Esophagus muscularis mucosa (tissue), 4 donors: Measurements from ENCODE around the gene IDH2. TPM values are rescaled to one million over a fixed set of nuclear protein-coding genes. Genes with fewer than 3 reads are reported as not detected.

ENCODE experiments used
- DNase-seq: peaks from one replicate; pipeline ENCODE4 v3.0.0-alpha.2; 2017; ENCODE audit errors: extremely low spot score
- H3K27ac ChIP-seq, 4 donors: fragments of 200-600 bp; sonication (generic); replicated peaks in 1 of 4; 1 replicate in 3 of 4; 2 replicates in 1 of 4; pipeline ENCODE4 v1.5.1; 2016 to 2019; ENCODE audit warnings: mild to moderate bottlenecking in 1 of 4
- H3K27me3 ChIP-seq, 4 donors: fragments of 200-600 bp; sonication (generic); one replicate each; pipeline versions ENCODE4 v1.5.1 to v1.6.0; 2016 to 2019
- H3K36me3 ChIP-seq, 4 donors: fragments of 200-600 bp; sonication (generic); one replicate each; pipeline ENCODE4 v1.5.1; 2016 to 2019
- H3K4me1 ChIP-seq, 4 donors: fragments of 200-600 bp; sonication (generic); one replicate each; pipeline ENCODE4 v1.5.1; 2016 to 2019
- H3K4me3 ChIP-seq, 4 donors: fragments of 200-600 bp; sonication (generic); 1 replicate in 2 of 4; 2 replicates in 2 of 4; pipeline ENCODE4 v1.5.1; 2016 to 2019; ENCODE audit warnings: mild to moderate bottlenecking in 4 of 4, moderate library complexity in 1 of 4
- H3K9me3 ChIP-seq, 4 donors: fragments of 200-600 bp; sonication (generic); 1 replicate in 3 of 4; 2 replicates in 1 of 4; pipeline ENCODE4 v1.5.1; 2016 to 2019
- EP300 ChIP-seq: sonication (generic); formaldehyde crosslinking; IDR thresholded peaks from one replicate; pipeline ENCODE4 v1.6.1; 2017; ENCODE audit warnings: antibody characterized with exemption
- POLR2A ChIP-seq: fragments of 450-650 bp; IDR thresholded peaks from one replicate; pipeline ENCODE4 v1.6.1; 2017; ENCODE audit warnings: antibody characterized with exemption, moderate library complexity, mild to moderate bottlenecking, low read depth
- POLR2AphosphoS5 ChIP-seq, 2 donors: sonication (generic); formaldehyde crosslinking; IDR thresholded peaks; one replicate each; pipeline ENCODE4 v1.6.1; 2017; ENCODE audit warnings: antibody characterized with exemption in 2 of 2
- WGBS: methylation state at CpG from one replicate; pipeline ENCODE4 v1.1.5; 2018; 5-methylcytosine and 5-hydroxymethylcytosine counted together
- intact Hi-C: fragments of 100-400 bp; cut with DNase I; formaldehyde crosslinking; loops from one replicate; pipeline ENCODE4 v1.15.1; 2023
- total RNA-seq, 4 donors: library from RNA; depleted of rRNA; stranded (reverse); fragments of >200 nt; gene quantifications; one replicate each; pipeline versions ENCODE4 v1.1.0 to v1.2.1, GENCODE V29; 2016
- TF ChIP-seq, protein P1 (sequence below), 3 experiments: fragments of 200-600 bp in 2 of 3; fragments of 450-650 bp in 1 of 3; sonication (generic) in 2 of 3; IDR thresholded peaks; one replicate each; pipeline ENCODE4 v1.5.1; 2017 to 2019; ENCODE audit warnings: antibody characterized with exemption in 3 of 3, mild to moderate bottlenecking in 2 of 3, moderate library complexity in 1 of 3

Gene IDH2
- total RNA-seq, 4 donors from 2014 or later: 119 to 228 (median 171) TPM

DNA sequence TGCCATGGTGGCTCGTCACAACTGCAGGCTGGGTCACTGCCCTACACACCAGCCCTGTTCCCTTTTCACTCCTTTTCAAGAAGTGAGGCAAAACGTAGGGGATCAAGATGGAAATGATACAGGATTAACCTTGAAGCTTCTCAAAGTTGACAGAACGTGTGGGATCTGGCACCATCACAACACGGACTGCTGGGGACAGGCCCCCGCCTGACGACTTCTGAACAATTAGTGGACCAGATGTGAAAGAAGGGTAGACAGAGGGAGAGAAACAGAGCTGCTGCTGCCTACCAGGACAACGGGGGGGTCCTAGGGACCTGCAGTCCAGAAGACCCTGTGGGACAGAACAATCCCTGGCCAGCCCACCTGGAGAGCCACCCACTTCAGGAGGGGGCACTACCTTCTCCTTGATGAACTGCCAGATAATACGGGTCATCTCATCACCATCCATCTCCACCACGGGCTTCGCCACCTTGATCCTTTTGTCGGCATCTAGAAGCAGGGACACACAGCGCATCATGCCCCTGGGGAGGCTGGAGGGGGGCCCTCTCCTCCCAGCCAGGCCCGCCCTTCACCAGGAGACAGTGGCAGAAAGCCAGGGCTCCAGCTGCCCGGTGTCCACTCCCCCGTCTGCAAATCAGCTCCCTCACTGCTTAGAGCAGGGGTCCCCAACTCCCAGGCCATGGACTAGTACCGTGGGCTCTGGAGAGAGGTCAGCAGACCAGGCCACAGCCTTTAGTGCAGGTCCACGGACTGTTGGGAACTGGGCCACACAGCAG lies 10.9 kb downstream of the IDH2 start:
- Histone ChIP-seq H3K36me3 (peaks cover 13 to 51% (median 50%) of the 10 kb centered on the region in 4 donors), H3K4me1 (peaks cover 10 to 61% (median 39%) of the 10 kb centered on the region in 4 donors), H3K27ac (peak overlapping the region in 3 of 4 donors; percentile 12 to 33 (median 24)), H3K27me3 (no peaks in the 10 kb centered on the region), H3K4me3 (no peak overlapping the region), H3K9me3 (no peaks in the 10 kb centered on the region)
- TF ChIP-seq EP300 (no peak), POLR2AphosphoS5 (IDR thresholded peaks at IDR 0.05) (no peak), POLR2A (no peak)
- TF ChIP-seq, protein P1, sequence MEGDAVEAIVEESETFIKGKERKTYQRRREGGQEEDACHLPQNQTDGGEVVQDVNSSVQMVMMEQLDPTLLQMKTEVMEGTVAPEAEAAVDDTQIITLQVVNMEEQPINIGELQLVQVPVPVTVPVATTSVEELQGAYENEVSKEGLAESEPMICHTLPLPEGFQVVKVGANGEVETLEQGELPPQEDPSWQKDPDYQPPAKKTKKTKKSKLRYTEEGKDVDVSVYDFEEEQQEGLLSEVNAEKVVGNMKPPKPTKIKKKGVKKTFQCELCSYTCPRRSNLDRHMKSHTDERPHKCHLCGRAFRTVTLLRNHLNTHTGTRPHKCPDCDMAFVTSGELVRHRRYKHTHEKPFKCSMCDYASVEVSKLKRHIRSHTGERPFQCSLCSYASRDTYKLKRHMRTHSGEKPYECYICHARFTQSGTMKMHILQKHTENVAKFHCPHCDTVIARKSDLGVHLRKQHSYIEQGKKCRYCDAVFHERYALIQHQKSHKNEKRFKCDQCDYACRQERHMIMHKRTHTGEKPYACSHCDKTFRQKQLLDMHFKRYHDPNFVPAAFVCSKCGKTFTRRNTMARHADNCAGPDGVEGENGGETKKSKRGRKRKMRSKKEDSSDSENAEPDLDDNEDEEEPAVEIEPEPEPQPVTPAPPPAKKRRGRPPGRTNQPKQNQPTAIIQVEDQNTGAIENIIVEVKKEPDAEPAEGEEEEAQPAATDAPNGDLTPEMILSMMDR (IDR thresholded peaks at IDR 0.05): no peak
- 88% methylated on average over 11 of the region's 17 CpGs for WGBS
- no peak for DNase-seq
- intact Hi-C loops: loop anchor here (5.0 kb wide), 1 partner anchor 179 kb away; the partner anchor contains the start of gene ARPIN

DNA sequence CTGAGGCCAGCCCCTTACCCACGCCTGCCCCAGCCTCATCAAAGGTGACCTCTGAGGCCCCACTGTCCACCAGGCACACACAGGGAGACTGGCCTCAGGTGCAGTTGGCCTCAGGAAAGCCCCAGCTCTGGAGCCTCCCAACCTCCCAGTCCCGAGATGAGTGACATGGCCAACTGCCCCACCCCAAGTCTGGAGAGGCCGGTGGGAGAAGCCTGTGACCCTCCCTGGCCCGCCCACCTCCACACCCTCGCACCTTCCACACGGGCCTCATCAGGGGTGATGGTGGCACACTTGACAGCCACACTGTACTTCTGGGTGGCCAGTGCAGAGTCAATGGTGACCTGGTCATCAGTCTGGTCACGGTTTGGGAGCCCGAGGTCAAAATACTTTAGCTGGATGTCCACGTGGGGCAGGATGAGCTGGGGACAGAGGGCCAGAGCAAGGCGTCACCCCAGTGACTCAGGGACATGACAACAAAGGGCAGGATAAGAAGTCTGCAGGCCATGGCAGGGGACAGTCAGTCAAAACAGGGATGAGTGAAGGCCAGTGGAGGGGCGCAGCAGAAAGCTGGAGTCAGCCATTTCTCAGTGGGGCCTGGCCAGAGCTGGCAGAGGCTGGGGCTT lies 11.9 kb downstream of the IDH2 start:
- H3K9me3 ChIP-seq: no peaks in the 10 kb centered on the region
- H3K36me3 ChIP-seq: peaks cover 13 to 60% (median 60%) of the 10 kb centered on the region in 4 donors
- no peaks in the 10 kb centered on the region for H3K27me3 ChIP-seq
- WGBS: 94% methylated on average over 8 of the region's 11 CpGs
- no peak overlapping the region for H3K4me3 ChIP-seq
- peak overlapping the region in 2 of 4 donors; percentile 24 to 39 for H3K27ac ChIP-seq
- intact Hi-C loops: loop anchor here (5.0 kb wide), 1 partner anchor 178 kb away; the partner anchor contains the start of gene ARPIN
- no peak for DNase-seq
- H3K4me1 ChIP-seq: peaks cover 5 to 50% (median 29%) of the 10 kb centered on the region in 4 donors
- TF ChIP-seq, protein P1 (IDR thresholded peaks at IDR 0.05): no peak
- no peak for TF ChIP-seq POLR2A
- no peak for TF ChIP-seq POLR2AphosphoS5 (IDR thresholded peaks at IDR 0.05)
- no peak for TF ChIP-seq EP300

DNA sequence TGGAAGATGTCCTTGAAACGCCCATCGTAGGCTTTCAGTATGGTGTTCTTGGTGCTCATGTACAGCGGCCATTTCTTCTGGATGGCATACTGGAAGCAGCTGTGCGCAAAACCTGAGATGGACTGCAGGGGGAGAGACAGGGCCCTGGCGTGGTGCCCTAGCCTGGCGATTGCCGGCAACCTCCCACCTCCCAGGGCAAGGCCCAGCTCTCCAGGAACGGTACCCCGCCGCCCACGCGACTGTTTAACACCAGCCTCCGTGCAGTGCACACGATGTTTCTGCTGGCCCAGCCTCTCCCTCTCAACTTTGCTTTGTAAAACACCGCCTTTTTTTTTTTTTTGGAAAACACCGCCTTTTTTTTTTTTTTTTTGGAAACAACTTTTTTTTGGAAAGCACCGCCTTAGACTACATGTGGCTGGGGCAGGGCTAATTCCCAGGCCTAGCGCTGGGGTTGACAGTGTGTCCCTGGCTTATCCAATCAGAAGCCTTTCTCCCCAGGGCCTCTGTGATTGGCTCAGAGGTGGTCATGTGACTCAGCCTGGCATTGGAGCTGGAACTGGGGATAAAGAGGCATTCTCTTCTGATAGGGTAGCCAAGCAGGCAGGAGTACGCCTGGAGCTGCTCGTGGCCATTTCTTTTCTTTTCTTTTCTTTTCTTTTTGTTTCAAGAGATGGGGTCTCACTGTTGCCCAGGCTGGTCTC lies 14.7 kb downstream of the IDH2 start:
- no peak for DNase-seq
- peaks cover 2 to 39% (median 16%) of the 10 kb centered on the region in 4 donors for H3K4me1 ChIP-seq
- peaks cover 28 to 86% (median 84%) of the 10 kb centered on the region in 4 donors for H3K36me3 ChIP-seq
- WGBS: 83% methylated on average over 20 of the region's 20 CpGs
- H3K4me3 ChIP-seq: no peak overlapping the region
- H3K9me3 ChIP-seq: no peaks in the 10 kb centered on the region
- TF ChIP-seq EP300 (no peak), POLR2A (no peak), POLR2AphosphoS5 (IDR thresholded peaks at IDR 0.05) (no peak)
- TF ChIP-seq, protein P1 (IDR thresholded peaks at IDR 0.05): no peak
- H3K27me3 ChIP-seq: no peaks in the 10 kb centered on the region
- intact Hi-C loops: no loop called here
- peak overlapping the region in 3 of 4 donors; percentile 22 to 29 (median 27) for H3K27ac ChIP-seq

DNA sequence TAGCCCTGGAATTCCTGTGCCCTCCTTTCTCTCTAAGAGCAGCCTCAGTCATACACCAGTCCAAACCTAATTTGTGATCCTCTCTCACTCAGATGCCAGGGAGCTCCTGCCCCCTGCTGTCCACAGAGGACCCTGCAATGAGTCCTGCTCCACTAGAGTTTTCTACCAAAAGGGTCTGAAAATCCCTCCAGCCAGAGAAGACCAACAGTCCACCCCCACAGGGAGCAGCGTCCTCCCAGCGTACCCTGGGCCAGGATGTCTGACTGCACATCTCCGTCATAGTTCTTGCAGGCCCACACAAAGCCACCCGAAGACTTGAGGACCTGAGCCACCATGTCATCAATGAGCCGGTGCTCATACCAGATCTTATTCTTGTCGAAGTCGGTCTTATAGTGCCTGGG lies 15.4 kb downstream of the IDH2 start:
- H3K27ac ChIP-seq: peak overlapping the region in 1 of 4 donors; percentile 22
- no peaks in the 10 kb centered on the region for H3K9me3 ChIP-seq
- no peak for TF ChIP-seq EP300
- TF ChIP-seq, protein P1 (IDR thresholded peaks at IDR 0.05): peak; percentile 39 to 62 (median 48)
- no peak overlapping the region for H3K4me3 ChIP-seq
- H3K4me1 ChIP-seq: peaks cover 3 to 39% (median 21%) of the 10 kb centered on the region in 4 donors
- DNase-seq: no peak
- WGBS: no CpG with 5 or more reads among the region's 7 CpGs
- intact Hi-C loops: no loop called here
- no peaks in the 10 kb centered on the region for H3K27me3 ChIP-seq
- H3K36me3 ChIP-seq: peaks cover 28 to 94% (median 91%) of the 10 kb centered on the region in 4 donors
